ENCODE measurements around the gene DERL2. TPM values are rescaled to one million over a fixed set of nuclear protein-coding genes. Genes with fewer than 3 reads are reported as not detected.
"Not testable (repeated sequence)": the region's sequence is repeated elsewhere in the genome, so short reads cannot be mapped to it uniquely, and the experiment has no call there.

The DERL2 gene
- total RNA-seq, 1 donor: 45.6 TPM

- no peak overlapping the region for H3K4me3 ChIP-seq (ENCODE audit: low read depth, low read length)
- DNase-seq (ENCODE audit: low read depth): no peak
- TF ChIP-seq CTCF (IDR thresholded peaks at IDR 0.05; ENCODE audit: insufficient read depth, low read length): no peak
Measured at GRCh38 chr17:5443728-5444127, 42.2 kb downstream of the DERL2 start.

- no peak for DNase-seq (ENCODE audit: low read depth)
- H3K4me3 ChIP-seq (ENCODE audit: low read depth, low read length): peak overlapping the region; percentile 51
- no peak for TF ChIP-seq CTCF (IDR thresholded peaks at IDR 0.05; ENCODE audit: insufficient read depth, low read length)
Measured at GRCh38 chr17:5439446-5439764, 46.6 kb downstream of the DERL2 start.

- H3K4me3 ChIP-seq (ENCODE audit: low read depth, low read length): peak within 1 kb of the TSS; percentile 90
- TF ChIP-seq CTCF (IDR thresholded peaks at IDR 0.05; ENCODE audit: insufficient read depth, low read length): peak; percentile 89
- DNase-seq (ENCODE audit: low read depth): peak; percentile 92
Measured at GRCh38 chr17:5438716-5439445, 47.1 kb downstream of the DERL2 start, which contains the start of gene C1QBP. Gene C1QBP, minus strand, starts transcription at chr17:5439155. Its CDS starts 82 bp downstream, at chr17:5439073.

GRCh38 chr17:5437721-5438317, 48.2 kb downstream of the DERL2 start:
- H3K4me3 ChIP-seq (ENCODE audit: low read depth, low read length): peak overlapping the region; percentile 90
- TF ChIP-seq CTCF (IDR thresholded peaks at IDR 0.05; ENCODE audit: insufficient read depth, low read length): no peak
- DNase-seq (ENCODE audit: low read depth): peak; percentile 13

- DNase-seq (ENCODE audit: low read depth); H3K4me3 ChIP-seq (ENCODE audit: low read depth, low read length): not testable (repeated sequence)
Measured at GRCh38 chr17:5435781-5436315, 50.1 kb downstream of the DERL2 start.

- DNase-seq (ENCODE audit: low read depth): no peak
- H3K4me3 ChIP-seq (ENCODE audit: low read depth, low read length): no peak overlapping the region
- no peak for TF ChIP-seq CTCF (IDR thresholded peaks at IDR 0.05; ENCODE audit: insufficient read depth, low read length)
Measured at GRCh38 chr17:5434984-5435383, 51.0 kb downstream of the DERL2 start.

- no peak for DNase-seq (ENCODE audit: low read depth)
- no peak for TF ChIP-seq CTCF (IDR thresholded peaks at IDR 0.05; ENCODE audit: insufficient read depth, low read length)
- no peak overlapping the region for H3K4me3 ChIP-seq (ENCODE audit: low read depth, low read length)
Measured at GRCh38 chr17:5431949-5432556, 53.9 kb downstream of the DERL2 start.

- H3K4me3 ChIP-seq (ENCODE audit: low read depth, low read length); DNase-seq (ENCODE audit: low read depth): not testable (repeated sequence)
Measured at GRCh38 chr17:5431234-5431633, 54.7 kb downstream of the DERL2 start.

All from fibroblast of the aortic adventitia (primary cell).